K562 (cell line): Measurements from ENCODE around the gene LY6G6D. TPM values are rescaled to one million over a fixed set of nuclear protein-coding genes. Genes with fewer than 3 reads are reported as not detected.

Experiments used
- BHLHE40 ChIP-seq: IDR thresholded peaks from 2 replicates; pipeline ENCODE4 v1.6.1; 2011; ENCODE audit warnings: low read length, improper control_type of control experiment
- BRD4 ChIP-seq: fragments of 200-600 bp; sonication (generic); IDR thresholded peaks from 2 replicates; pipeline ENCODE4 v1.6.1; 2017; ENCODE audit warnings: inconsistent platforms
- CEBPG ChIP-seq, 3 experiments: fragments of 200-800 bp in 1 of 3; sonication (Bioruptor generic) in 1 of 3; sonication (generic) in 1 of 3; formaldehyde crosslinking in 1 of 3; IDR thresholded peaks in 2 of 3; conservative IDR thresholded peaks in 1 of 3; 2 replicates each; pipeline versions ENCODE4 v1.6.1 to v1.8.0; 2016 to 2022; ENCODE audit warnings: missing compliant biosample characterization in 2 of 3, missing genetic modification characterization in 2 of 3, mild to moderate bottlenecking in 1 of 3, missing genetic modification reagents in 1 of 3
- EP400 ChIP-seq: fragments of 450-650 bp; IDR thresholded peaks from 2 replicates; pipeline ENCODE4 v1.6.1; 2017; ENCODE audit warnings: antibody characterized with exemption, mild to moderate bottlenecking, moderate library complexity
- ETV1 ChIP-seq: fragments of 450-650 bp; conservative IDR thresholded peaks from 2 replicates; pipeline ENCODE4 v1.6.1; 2016; ENCODE audit warnings: missing genetic modification characterization, control low read depth, low read depth, missing compliant biosample characterization
- HOXB6 ChIP-seq: fragments of 250-450 bp; sonication (Bioruptor Pico); IDR thresholded peaks from 2 replicates; pipeline ENCODE4 v1.5.1; 2022; ENCODE audit warnings: mild to moderate bottlenecking, borderline replicate concordance
- ILK ChIP-seq: fragments of 450-650 bp; IDR thresholded peaks from 2 replicates; pipeline ENCODE4 v1.6.1; 2016; ENCODE audit warnings: missing genetic modification characterization, low read depth, mild to moderate bottlenecking, missing compliant biosample characterization, moderate library complexity, borderline replicate concordance
- KLF16 ChIP-seq: IDR thresholded peaks from 2 replicates; pipeline ENCODE4 v1.6.1; 2016; ENCODE audit warnings: antibody characterized with exemption
- POLR3G ChIP-seq: IDR thresholded peaks from 2 replicates; pipeline ENCODE4 v1.6.1; 2011; ENCODE audit not compliant: insufficient read length, insufficient replicate concordance; ENCODE audit errors: extremely low read depth
- PTTG1 ChIP-seq: fragments of 450-650 bp; IDR thresholded peaks from 2 replicates; pipeline ENCODE4 v1.6.1; 2016; ENCODE audit warnings: low read depth, mild to moderate bottlenecking, missing genetic modification characterization, missing compliant biosample characterization
- SMAD1 ChIP-seq: fragments of 150-350 bp; IDR thresholded peaks from 2 replicates; pipeline ENCODE4 v1.6.1; 2014; ENCODE audit warnings: low read length, low read depth; ENCODE audit not compliant: partially characterized antibody
- SREBF2 ChIP-seq: sonication (generic); formaldehyde crosslinking; IDR thresholded peaks from 2 replicates; pipeline ENCODE4 v1.4.0; 2020; ENCODE audit warnings: mild to moderate bottlenecking, missing genetic modification reagents
- ZBED1 ChIP-seq: IDR thresholded peaks from 2 replicates; pipeline ENCODE4 v1.6.1; 2014
- ZNF316 ChIP-seq: fragments of 450-650 bp; IDR thresholded peaks from 2 replicates; pipeline ENCODE4 v1.6.1; 2016
- ZNF444 ChIP-seq: fragments of 250-450 bp; sonication (Bioruptor Pico); IDR thresholded peaks from 2 replicates; pipeline ENCODE4 v1.4.0; 2020; ENCODE audit warnings: mild to moderate bottlenecking, moderate library complexity
- ZNF57 ChIP-seq: fragments of 450-650 bp; formaldehyde crosslinking; IDR thresholded peaks from 2 replicates; pipeline ENCODE4 v1.4.0; 2020; ENCODE audit warnings: mild to moderate bottlenecking, moderate library complexity
- polyA plus RNA-seq, 8 experiments: library from polyadenylated mRNA; depleted of rRNA in 4 of 8; stranded (reverse) in 5 of 8; unstranded in 3 of 8; fragments of >200 nt; fragmentation: Nextera tagmentation in 2 of 8; fragmentation: Illumina TruSeq in 1 of 8; extraction: Ambion mirVana in 2 of 8; extraction: Trizol in 1 of 8; gene quantifications; 2 replicates each; pipeline versions ENCODE4 v1.2.1 to v1.2.3, GENCODE V29; 2011 to 2014; ENCODE audit warnings: inconsistent platforms in 1 of 8, missing spikeins in 1 of 8
- total RNA-seq, 7 experiments: library from RNA; depleted of rRNA in 6 of 7; stranded (reverse); fragments of >200 nt in 6 of 7; fragmentation: Illumina TruSeq in 2 of 7; extraction: Trizol in 2 of 7; gene quantifications; 2 replicates each; pipeline versions ENCODE4 v1.2.1 to v1.2.3, GENCODE V29; 2011 to 2021; ENCODE audit warnings: low replicate concordance in 1 of 7
- TF ChIP-seq, protein P1 (sequence below), 2 experiments: fragments of 250-450 bp in 1 of 2; fragments of 450-650 bp in 1 of 2; sonication (Bioruptor Pico) in 1 of 2; IDR thresholded peaks; 2 replicates each; pipeline versions ENCODE4 v1.6.1 to v1.8.0; 2016 to 2021; ENCODE audit warnings: mild to moderate bottlenecking in 2 of 2, moderate library complexity in 2 of 2, missing compliant biosample characterization in 1 of 2, missing genetic modification characterization in 1 of 2
- TF ChIP-seq, protein P2 (sequence below): sonication (generic); formaldehyde crosslinking; IDR thresholded peaks from 2 replicates; pipeline ENCODE4 v1.5.0; 2020; ENCODE audit warnings: missing genetic modification reagents
- TF ChIP-seq, protein P3 (sequence below): fragments of 250-450 bp; sonication (Bioruptor Pico); IDR thresholded peaks from 2 replicates; pipeline ENCODE4 v1.5.0; 2021

The LY6G6D gene
- total and polyA plus RNA-seq, 9 of the 15 experiments (the other 6 are each of a cell fraction or from before 2014, with no cell fraction given), result 0.30 to 0.38 TPM; not detected in 7

DNA sequence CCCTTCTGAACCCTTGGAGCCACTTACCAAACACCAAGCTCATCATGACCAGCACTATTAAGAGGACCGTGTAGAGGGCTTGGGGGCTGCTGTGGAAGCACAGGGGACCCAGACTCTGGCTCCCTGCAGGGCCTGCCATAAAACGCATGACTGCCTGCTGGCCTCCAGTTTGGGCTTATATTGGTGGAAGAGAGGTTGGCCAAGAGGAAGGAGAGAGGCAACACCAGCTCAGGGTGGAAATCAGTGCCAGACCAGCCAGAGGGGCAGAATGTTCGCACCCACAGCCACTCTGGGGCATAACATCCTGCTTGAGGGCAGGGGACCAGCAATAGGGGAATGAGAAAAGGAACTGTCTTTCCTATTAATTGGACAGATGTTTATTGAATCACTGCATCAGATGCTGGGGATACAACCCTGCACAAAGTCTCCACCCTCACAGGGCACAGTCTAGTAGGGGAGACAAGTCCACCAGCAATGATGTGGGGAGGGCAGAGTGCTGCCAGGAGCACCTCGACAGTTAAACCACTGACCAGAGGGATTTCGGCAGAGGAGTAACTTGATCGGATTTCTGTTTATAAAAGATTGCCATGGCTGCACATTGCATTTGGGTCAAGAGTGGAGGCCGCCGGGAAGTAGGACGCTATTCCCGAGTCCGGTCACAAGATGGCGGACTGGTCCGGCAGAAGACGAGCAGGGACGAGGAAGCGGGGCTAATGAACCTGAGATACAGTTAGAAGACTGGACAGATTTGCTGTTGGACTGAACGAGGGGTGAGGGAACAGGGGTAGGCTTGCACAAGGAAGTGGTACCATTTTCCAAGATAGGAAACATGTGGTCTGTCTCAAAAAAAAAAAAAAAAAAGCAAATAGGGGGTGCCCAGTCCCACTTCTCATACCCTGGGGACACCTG is 34.7 kb upstream of the LY6G6D start, which contains the start of gene LY6G5C (continued):
- TF ChIP-seq, protein P1, sequence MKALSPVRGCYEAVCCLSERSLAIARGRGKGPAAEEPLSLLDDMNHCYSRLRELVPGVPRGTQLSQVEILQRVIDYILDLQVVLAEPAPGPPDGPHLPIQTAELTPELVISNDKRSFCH (CRISPR knock-in tag; IDR thresholded peaks at IDR 0.05), result no peak
- TF ChIP-seq, protein P1 (tag; IDR thresholded peaks at IDR 0.05), result no peak
- TF ChIP-seq SREBF2 (CRISPR knock-in tag), result no peak
- TF ChIP-seq, protein P2, sequence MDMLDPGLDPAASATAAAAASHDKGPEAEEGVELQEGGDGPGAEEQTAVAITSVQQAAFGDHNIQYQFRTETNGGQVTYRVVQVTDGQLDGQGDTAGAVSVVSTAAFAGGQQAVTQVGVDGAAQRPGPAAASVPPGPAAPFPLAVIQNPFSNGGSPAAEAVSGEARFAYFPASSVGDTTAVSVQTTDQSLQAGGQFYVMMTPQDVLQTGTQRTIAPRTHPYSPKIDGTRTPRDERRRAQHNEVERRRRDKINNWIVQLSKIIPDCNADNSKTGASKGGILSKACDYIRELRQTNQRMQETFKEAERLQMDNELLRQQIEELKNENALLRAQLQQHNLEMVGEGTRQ (CRISPR knock-in tag), result no peak
- TF ChIP-seq BRD4, result no peak
- TF ChIP-seq EP400, result no peak
- 0 out of 2 replicates have a peak, but pooled peaks have one; percentile 30 for TF ChIP-seq CEBPG (CRISPR knock-in tag; IDR thresholded peaks at IDR 0.05)
- no peak for TF ChIP-seq CEBPG (tag; conservative IDR thresholded peaks at IDR 0.05 in 1 of 2, IDR thresholded peaks at IDR 0.05 in 1 of 2)
- TF ChIP-seq ZBED1, result no peak
- TF ChIP-seq HOXB6 (CRISPR knock-in tag), result no peak
- no peak for TF ChIP-seq ZNF444 (CRISPR knock-in tag)
- no peak for TF ChIP-seq POLR3G
- peak; percentile 22 for TF ChIP-seq SMAD1
- TF ChIP-seq PTTG1 (tag), result no peak
- TF ChIP-seq KLF16, result no peak
- TF ChIP-seq, protein P3, sequence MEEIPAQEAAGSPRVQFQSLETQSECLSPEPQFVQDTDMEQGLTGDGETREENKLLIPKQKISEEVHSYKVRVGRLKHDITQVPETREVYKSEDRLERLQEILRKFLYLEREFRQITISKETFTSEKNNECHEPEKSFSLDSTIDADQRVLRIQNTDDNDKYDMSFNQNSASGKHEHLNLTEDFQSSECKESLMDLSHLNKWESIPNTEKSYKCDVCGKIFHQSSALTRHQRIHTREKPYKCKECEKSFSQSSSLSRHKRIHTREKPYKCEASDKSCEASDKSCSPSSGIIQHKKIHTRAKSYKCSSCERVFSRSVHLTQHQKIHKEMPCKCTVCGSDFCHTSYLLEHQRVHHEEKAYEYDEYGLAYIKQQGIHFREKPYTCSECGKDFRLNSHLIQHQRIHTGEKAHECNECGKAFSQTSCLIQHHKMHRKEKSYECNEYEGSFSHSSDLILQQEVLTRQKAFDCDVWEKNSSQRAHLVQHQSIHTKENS (CRISPR knock-in tag), result no peak
- 0 out of 2 replicates have a peak, but pooled peaks have one; percentile 20 for TF ChIP-seq BHLHE40
- no peak for TF ChIP-seq ZNF57 (CRISPR knock-in tag)
- TF ChIP-seq ZNF316, result no peak
- TF ChIP-seq ILK (tag), result no peak
- TF ChIP-seq ETV1 (tag), result peak; percentile 41; the same call in 1 of the 2 replicates
